Caco-2 (cell line): Measurements from ENCODE around the gene OLA1. TPM values are rescaled to one million over a fixed set of nuclear protein-coding genes. Genes with fewer than 3 reads are reported as not detected.

Experiments used
- BruUV-seq: library from RNA; stranded (reverse); fragments of 400-500 nt; replicated peaks from 2 replicates; lab custom pipeline; 2021; lab: Mats Ljungman, UMichigan
- CTCF ChIA-PET: fragments of 300-600 bp; sonication (Branson Sonifier 250); formaldehyde crosslinking; loops from one replicate; lab custom pipeline; 2022; ENCODE audit warnings: antibody characterized with exemption; lab: Charles Lee
- POLR2A ChIA-PET: fragments of 300-600 bp; sonication (Branson Sonifier 250); formaldehyde crosslinking; loops from one replicate; lab custom pipeline; 2022; ENCODE audit warnings: antibody characterized with exemption; lab: Charles Lee
- DNase-seq, 2 experiments: peaks; one replicate each; pipeline versions ENCODE4 v3.0.0 to v3.0.0-alpha.2; 2020 to 2022
- H3K27me3 ChIP-seq: replicated peaks from 2 replicates; pipeline ENCODE4 v1.6.0; 2011; ENCODE audit warnings: low read length; ENCODE audit not compliant: control insufficient read depth, insufficient read depth
- H3K36me3 ChIP-seq: 2 replicates; pipeline ENCODE4 v1.5.1; 2011; ENCODE audit warnings: low read length; ENCODE audit not compliant: control insufficient read depth, insufficient read depth
- H3K4me1 ChIP-seq: fragments of 250-450 bp; sonication (Bioruptor Pico); 2 replicates; pipeline ENCODE4 v1.5.1; 2020; ENCODE audit warnings: mild to moderate bottlenecking
- H3K4me3 ChIP-seq: 2 replicates; pipeline ENCODE4 v1.5.1; 2011; ENCODE audit warnings: low read depth, mild to moderate bottlenecking, control low read depth, low read length
- H3K9me3 ChIP-seq: fragments of 250-450 bp; sonication (Bioruptor Pico); 2 replicates; pipeline ENCODE4 v1.5.1; 2020; ENCODE audit warnings: mild to moderate bottlenecking, moderate library complexity
- H3K27ac Mint-ChIP-seq: one replicate; pipeline ENCODE4 v1.8.0; 2022; ENCODE audit warnings: mixed read lengths; ENCODE audit not compliant: unreplicated experiment
- H3K27me3 Mint-ChIP-seq: one replicate; pipeline ENCODE4 v1.8.0; 2022; ENCODE audit warnings: mixed read lengths; ENCODE audit not compliant: insufficient read depth, unreplicated experiment
- H3K36me3 Mint-ChIP-seq: one replicate; pipeline ENCODE4 v1.8.0; 2022; ENCODE audit warnings: mild to moderate bottlenecking, mixed read lengths; ENCODE audit not compliant: insufficient read depth, unreplicated experiment
- H3K4me1 Mint-ChIP-seq: one replicate; pipeline ENCODE4 v1.8.0; 2022; ENCODE audit warnings: low read depth, mixed read lengths; ENCODE audit not compliant: unreplicated experiment
- H3K4me3 Mint-ChIP-seq: one replicate; pipeline ENCODE4 v1.8.0; 2022; ENCODE audit warnings: mild to moderate bottlenecking, moderate library complexity, mixed read lengths; ENCODE audit not compliant: unreplicated experiment
- H3K9me3 Mint-ChIP-seq: one replicate; pipeline ENCODE4 v1.8.0; 2022; ENCODE audit warnings: mixed read lengths; ENCODE audit not compliant: unreplicated experiment
- CTCF ChIP-seq, 2 experiments: fragments of 200-600 bp in 1 of 2; IDR thresholded peaks; 1 replicate in 1 of 2; 2 replicates in 1 of 2; pipeline versions ENCODE4 v1.5.1 to v1.8.0; 2011 to 2022; ENCODE audit warnings: antibody characterized with exemption in 1 of 2, control low read depth in 1 of 2, inconsistent platforms in 1 of 2, low read depth in 1 of 2, low read length in 1 of 2, mild to moderate bottlenecking in 1 of 2, moderate library complexity in 1 of 2; ENCODE audit not compliant: insufficient read depth in 1 of 2, severe bottlenecking in 1 of 2, unreplicated experiment in 1 of 2
- intact Hi-C: fragments of 100-400 bp; cut with micrococcal nuclease; formaldehyde crosslinking; loops from one replicate; pipeline ENCODE4 v1.10.0; 2022; ENCODE audit not compliant: unreplicated experiment
- total RNA-seq: library from RNA; stranded (reverse); gene quantifications from 2 replicates; pipeline ENCODE4 v1.2.3, GENCODE V29; 2022

The OLA1 gene
- total RNA-seq, 1 experiment from 2014 or later: 177 TPM

- Mint-ChIP-seq H3K4me1 (peaks cover 6% of the 10 kb centered on the region), H3K4me3 (no peak overlapping the region), H3K27ac (no peak overlapping the region), H3K27me3 (no peaks in the 10 kb centered on the region), H3K36me3 (peaks cover 18% of the 10 kb centered on the region), H3K9me3 (peaks cover 41% of the 10 kb centered on the region)
- Histone ChIP-seq H3K9me3 (peaks cover 16% of the 10 kb centered on the region), H3K36me3 (no peaks in the 10 kb centered on the region; the same call in 1 of the 2 replicates), H3K4me3 (no peak overlapping the region), H3K4me1 (no peaks in the 10 kb centered on the region), H3K27me3 (no peaks in the 10 kb centered on the region)
- ChIA-PET POLR2A (no interaction called here), CTCF (no interaction called here)
- intact Hi-C loops: no loop called here
- no TSS peak for BruUV-seq
- no peak for DNase-seq
- TF ChIP-seq CTCF (IDR thresholded peaks at IDR 0.05; ENCODE audit: insufficient read depth in 1 of 2, low read depth in 1 of 2, low read length in 1 of 2, severe bottlenecking in 1 of 2, unreplicated experiment in 1 of 2): no peak
Observed at GRCh38 chr2:174172802-174173355, 75.5 kb downstream of the OLA1 start.

- no peak for DNase-seq
- no peak overlapping the region for H3K27ac Mint-ChIP-seq
- no peaks in the 10 kb centered on the region for H3K27me3 Mint-ChIP-seq
- peaks cover 47% of the 10 kb centered on the region for H3K9me3 Mint-ChIP-seq
- peaks cover 22% of the 10 kb centered on the region for H3K36me3 Mint-ChIP-seq
- no peak for TF ChIP-seq CTCF (IDR thresholded peaks at IDR 0.05; ENCODE audit: insufficient read depth in 1 of 2, low read depth in 1 of 2, low read length in 1 of 2, severe bottlenecking in 1 of 2, unreplicated experiment in 1 of 2)
- peaks cover 6% of the 10 kb centered on the region for H3K4me1 Mint-ChIP-seq
- Histone ChIP-seq H3K36me3 (no peaks in the 10 kb centered on the region; the same call in 1 of the 2 replicates), H3K9me3 (peaks cover 16% of the 10 kb centered on the region), H3K4me3 (no peak overlapping the region), H3K27me3 (no peaks in the 10 kb centered on the region), H3K4me1 (no peaks in the 10 kb centered on the region)
- ChIA-PET CTCF (no interaction called here), POLR2A (no interaction called here)
- no peak overlapping the region for H3K4me3 Mint-ChIP-seq
- no TSS peak for BruUV-seq
- intact Hi-C loops: no loop called here
Observed at GRCh38 chr2:174171686-174172445, 76.5 kb downstream of the OLA1 start.

- no peak for DNase-seq
- Histone ChIP-seq H3K36me3 (no peaks in the 10 kb centered on the region; the same call in 1 of the 2 replicates), H3K4me1 (no peaks in the 10 kb centered on the region), H3K4me3 (no peak overlapping the region), H3K9me3 (peaks cover 16% of the 10 kb centered on the region), H3K27me3 (no peaks in the 10 kb centered on the region)
- no peak for TF ChIP-seq CTCF (IDR thresholded peaks at IDR 0.05; ENCODE audit: insufficient read depth in 1 of 2, low read depth in 1 of 2, low read length in 1 of 2, severe bottlenecking in 1 of 2, unreplicated experiment in 1 of 2)
- ChIA-PET CTCF (no interaction called here), POLR2A (no interaction called here)
- intact Hi-C loops: no loop called here
- BruUV-seq: no TSS peak
- Mint-ChIP-seq H3K27ac (no peak overlapping the region), H3K4me1 (no peaks in the 10 kb centered on the region), H3K36me3 (peaks cover 22% of the 10 kb centered on the region), H3K4me3 (no peak overlapping the region), H3K27me3 (no peaks in the 10 kb centered on the region), H3K9me3 (peaks cover 35% of the 10 kb centered on the region)
Observed at GRCh38 chr2:174169372-174169771, 79.0 kb downstream of the OLA1 start.
